SK-N-SH (cell line): ENCODE results near the gene DOK6. TPM values are rescaled to one million over a fixed set of nuclear protein-coding genes. Genes with fewer than 3 reads are reported as not detected.

Source experiments
- CTCF ChIA-PET: fragments of 300-600, 350-600 bp; formaldehyde crosslinking; extraction: SDS; loops from one replicate; lab custom pipeline; 2021; lab: Yijun Ruan, JAX
- POLR2A ChIA-PET: fragments of 350-600 bp; sonication (Branson Sonifier 250); formaldehyde crosslinking; extraction: SDS; loops from one replicate; lab custom pipeline; 2020; ENCODE audit warnings: antibody characterized with exemption, inconsistent platforms; lab: Yijun Ruan, JAX
- DNase-seq: peaks from one replicate; pipeline ENCODE4 v3.0.0; 2012
- H2AFZ ChIP-seq: fragments of 200-600 bp; sonication (generic); 2 replicates; pipeline ENCODE4 v1.8.1; 2016; ENCODE audit warnings: antibody characterized with exemption, mild to moderate bottlenecking, low read depth
- H3F3A ChIP-seq: fragments of 200-600 bp; sonication (generic); replicated peaks from 2 replicates; pipeline ENCODE3; 2016; ENCODE audit warnings: antibody characterized with exemption, mild to moderate bottlenecking; ENCODE audit not compliant: insufficient read depth
- H3K27ac ChIP-seq, 2 experiments: fragments of 200-500 bp in 1 of 2; fragments of 200-600 bp in 1 of 2; sonication (Bioruptor generic) in 1 of 2; sonication (generic), shearing (Covaris generic) in 1 of 2; 2 replicates each; pipeline versions ENCODE4 v1.5.1 to v1.6.1; 2014 to 2016; ENCODE audit warnings: low read depth in 2 of 2, inconsistent platforms in 1 of 2, low read length in 1 of 2, mild to moderate bottlenecking in 1 of 2, mixed read lengths in 1 of 2
- H3K27me3 ChIP-seq: fragments of 200-600 bp; sonication (generic), shearing (Covaris generic); 2 replicates; pipeline ENCODE4 v1.6.1; 2016; ENCODE audit warnings: mixed run types; ENCODE audit not compliant: insufficient read depth
- H3K36me3 ChIP-seq, 2 experiments: fragments of 200-500 bp in 1 of 2; fragments of 200-600 bp in 1 of 2; sonication (Bioruptor generic) in 1 of 2; sonication (generic) in 1 of 2; replicated peaks in 1 of 2; 2 replicates each; pipeline versions ENCODE3 to v1.5.1; 2014 to 2016; ENCODE audit warnings: low read length in 1 of 2, mild to moderate bottlenecking in 1 of 2; ENCODE audit not compliant: insufficient read depth in 2 of 2, control insufficient read depth in 1 of 2
- H3K4me1 ChIP-seq, 2 experiments: fragments of 200-500 bp in 1 of 2; fragments of 200-600 bp in 1 of 2; sonication (Bioruptor generic) in 1 of 2; sonication (generic), shearing (Covaris generic) in 1 of 2; 2 replicates each; pipeline versions ENCODE4 v1.5.1 to v1.6.1; 2014 to 2016; ENCODE audit warnings: low read depth in 1 of 2, low read length in 1 of 2, mixed run types in 1 of 2; ENCODE audit not compliant: insufficient read depth in 2 of 2, control insufficient read depth in 1 of 2
- H3K4me2 ChIP-seq: fragments of 200-600 bp; sonication (generic), shearing (Covaris generic); 2 replicates; pipeline ENCODE4 v1.6.1; 2017; ENCODE audit warnings: mixed run types
- H3K4me3 ChIP-seq, 2 experiments: fragments of 200-500 bp in 1 of 2; fragments of 200-600 bp in 1 of 2; sonication (Bioruptor generic) in 1 of 2; sonication (generic), shearing (Covaris generic) in 1 of 2; 2 replicates each; pipeline versions ENCODE4 v1.5.1 to v1.8.1; 2014 to 2016; ENCODE audit warnings: low read depth in 2 of 2, inconsistent platforms in 1 of 2, low read length in 1 of 2, mild to moderate bottlenecking in 1 of 2, mixed read lengths in 1 of 2, moderate library complexity in 1 of 2
- H3K79me2 ChIP-seq: fragments of 200-600 bp; sonication (generic); 2 replicates; pipeline ENCODE4 v1.8.1; 2017; ENCODE audit warnings: mild to moderate bottlenecking; ENCODE audit not compliant: insufficient read depth
- H3K9ac ChIP-seq: fragments of 200-600 bp; sonication (generic); 2 replicates; pipeline ENCODE4 v1.6.1; 2017; ENCODE audit warnings: mixed run types
- H3K9me2 ChIP-seq: fragments of 200-600 bp; sonication (generic); 2 replicates; pipeline ENCODE4 v1.6.1; 2017; ENCODE audit warnings: mixed run types
- H3K9me3 ChIP-seq: fragments of 200-600 bp; sonication (generic); 2 replicates; pipeline ENCODE4 v1.6.1; 2017; ENCODE audit warnings: mixed run types, mild to moderate bottlenecking, moderate library complexity
- H4K20me1 ChIP-seq: fragments of 200-600 bp; sonication (generic); 2 replicates; pipeline ENCODE4 v1.6.1; 2017; ENCODE audit warnings: mild to moderate bottlenecking, mixed run types; ENCODE audit not compliant: insufficient read depth
- CTCF ChIP-seq: fragments of 200-600 bp; sonication (generic); IDR thresholded peaks from 2 replicates; pipeline ENCODE4 v1.6.1; 2017; ENCODE audit warnings: antibody characterized with exemption, mild to moderate bottlenecking, moderate library complexity
- EP300 ChIP-seq, 2 experiments: IDR thresholded peaks; 2 replicates each; pipeline versions ENCODE4 v1.4.0 to v1.6.1; 2012; ENCODE audit warnings: borderline replicate concordance in 1 of 2, low read depth in 1 of 2, low read length in 1 of 2
- EZH2phosphoT487 ChIP-seq: fragments of 200-600 bp; sonication (generic); IDR thresholded peaks from 2 replicates; pipeline ENCODE4 v1.6.1; 2017; ENCODE audit warnings: low read depth, mixed run types, mild to moderate bottlenecking, antibody characterized with exemption, moderate library complexity, borderline replicate concordance
- FOXJ3 ChIP-seq: sonication (generic); formaldehyde crosslinking; IDR thresholded peaks from 2 replicates; pipeline ENCODE4 v1.5.1; 2020; ENCODE audit warnings: mild to moderate bottlenecking, missing genetic modification reagents
- FOXM1 ChIP-seq: IDR thresholded peaks from 2 replicates; pipeline ENCODE4 v1.4.0; 2012; ENCODE audit warnings: low read depth, mild to moderate bottlenecking
- GABPA ChIP-seq: IDR thresholded peaks from 2 replicates; pipeline ENCODE4 v1.4.0; 2012; ENCODE audit warnings: low read depth, mild to moderate bottlenecking
- GATA2 ChIP-seq: sonication (generic); formaldehyde crosslinking; IDR thresholded peaks from 2 replicates; pipeline ENCODE4 v1.5.0; 2020; ENCODE audit warnings: mild to moderate bottlenecking, missing genetic modification reagents
- MEF2A ChIP-seq: IDR thresholded peaks from 2 replicates; pipeline ENCODE4 v1.4.0; 2012; ENCODE audit warnings: low read depth, borderline replicate concordance
- MXI1 ChIP-seq: IDR thresholded peaks from 2 replicates; pipeline ENCODE4 v1.6.1; 2012; ENCODE audit warnings: mild to moderate bottlenecking, low read depth, low read length, improper control_type of control experiment
- POLR2AphosphoS5 ChIP-seq: IDR thresholded peaks from 2 replicates; pipeline ENCODE4 v1.6.1; 2012; ENCODE audit warnings: low read depth, low read length
- RAD21 ChIP-seq: IDR thresholded peaks from 2 replicates; pipeline ENCODE4 v1.6.1; 2012; ENCODE audit warnings: mild to moderate bottlenecking, low read length
- SIN3A ChIP-seq: IDR thresholded peaks from 2 replicates; pipeline ENCODE4 v1.6.1; 2012; ENCODE audit warnings: low read depth, mild to moderate bottlenecking, low read length, moderate library complexity, borderline replicate concordance
- USF1 ChIP-seq: IDR thresholded peaks from 2 replicates; pipeline ENCODE4 v1.4.0; 2012; ENCODE audit warnings: low read depth, borderline replicate concordance
- WGBS: methylation state at CpG from one replicate; pipeline ENCODE4 v1.1.6; 2017; ENCODE audit warnings: low lambda C conversion rate; 5-methylcytosine and 5-hydroxymethylcytosine counted together
- polyA plus RNA-seq, 3 experiments: library from polyadenylated mRNA; depleted of rRNA; stranded (reverse); fragments of >200 nt; gene quantifications; 2 replicates each; pipeline ENCODE4 v1.2.3, GENCODE V29; 2012

DOK6 gene
- polyA plus RNA-seq, 1 of the 3 experiments (the other 2 are of a cell fraction), result 3.9 TPM

GRCh38 chr18:69622961-69623360, 222.3 kb downstream of the DOK6 start (continued):
- no peak for TF ChIP-seq EP300 (IDR thresholded peaks at IDR 0.05; ENCODE audit: borderline replicate concordance in 1 of 2, low read depth in 1 of 2, low read length in 1 of 2)
- no peak for TF ChIP-seq CTCF
- no peak for TF ChIP-seq EZH2phosphoT487
- TF ChIP-seq, all 33 proteins: peak for 0

GRCh38 chr18:69626171-69626570, 225.5 kb downstream of the DOK6 start:
- Histone ChIP-seq H4K20me1 (no peaks in the 10 kb centered on the region), H3K36me3 (no peaks in the 10 kb centered on the region), H3K9me3 (no peaks in the 10 kb centered on the region), H3K27me3 (no peaks in the 10 kb centered on the region), H3K79me2 (no peaks in the 10 kb centered on the region), H3K27ac (peak overlapping the region; percentile 61 to 81; a peak in 3 of 4 replicates), H3F3A (peaks cover 3% of the 10 kb centered on the region), H3K9me2 (no peaks in the 10 kb centered on the region), H3K4me3 (no peak overlapping the region), H2AFZ (no peak overlapping the region), H3K9ac (no peak overlapping the region), H3K4me1 (peaks cover 4 to 12% of the 10 kb centered on the region in 2 experiments; a peak in 3 of 4 replicates), H3K4me2 (no peak overlapping the region; the same call in 1 of the 2 replicates)
- DNase-seq, result no peak
- ChIA-PET CTCF (interaction anchor here (0.9 kb wide), 1 partner anchor 8 kb away, joined by 3 read pairs; no protein-coding TSS in a partner anchor), POLR2A (no interaction called here)
- TF ChIP-seq SIN3A (no peak), USF1 (no peak), EZH2phosphoT487 (no peak), GABPA (no peak), MXI1 (no peak), RAD21 (no peak), FOXJ3 (CRISPR knock-in tag) (no peak), GATA2 (no peak), FOXM1 (no peak), POLR2AphosphoS5 (no peak), MEF2A (no peak)
- TF ChIP-seq, all 33 proteins: peak for 0
- 83% methylated on average over 3 of the region's 3 CpGs for WGBS
